Embryonic facial prominence (tissue), 1 donor: ENCODE results near the gene S100A7.
"Not testable (repeated sequence)": the region's sequence is repeated elsewhere in the genome, so short reads cannot be mapped to it uniquely, and the experiment has no call there.

Experiments used
- DNase-seq: peaks from one replicate; pipeline ENCODE4 v3.0.0-alpha.2; 2016; ENCODE audit errors: extremely low spot score

Gene S100A7

DNA sequence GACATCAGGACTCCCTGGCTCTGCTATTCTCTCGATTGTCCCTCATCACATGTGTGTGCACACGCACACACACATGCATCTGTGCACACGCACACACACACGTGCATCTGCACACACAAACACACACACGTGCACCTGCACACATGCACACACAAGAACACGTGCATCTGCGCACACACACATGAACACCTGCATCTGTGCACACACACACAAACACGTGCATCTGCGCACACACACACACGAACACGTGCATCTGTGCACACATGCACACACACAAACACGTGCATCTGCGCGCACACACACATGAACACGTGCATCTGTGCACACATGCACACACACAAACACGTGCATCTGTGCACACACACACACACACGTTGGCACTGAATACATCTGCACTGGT is 29.4 kb downstream of the S100A7 start:
- DNase-seq, result no peak

GRCh38 chr1:153430561-153430960 is 29.9 kb downstream of the S100A7 start:
- DNase-seq, result no peak

DNA sequence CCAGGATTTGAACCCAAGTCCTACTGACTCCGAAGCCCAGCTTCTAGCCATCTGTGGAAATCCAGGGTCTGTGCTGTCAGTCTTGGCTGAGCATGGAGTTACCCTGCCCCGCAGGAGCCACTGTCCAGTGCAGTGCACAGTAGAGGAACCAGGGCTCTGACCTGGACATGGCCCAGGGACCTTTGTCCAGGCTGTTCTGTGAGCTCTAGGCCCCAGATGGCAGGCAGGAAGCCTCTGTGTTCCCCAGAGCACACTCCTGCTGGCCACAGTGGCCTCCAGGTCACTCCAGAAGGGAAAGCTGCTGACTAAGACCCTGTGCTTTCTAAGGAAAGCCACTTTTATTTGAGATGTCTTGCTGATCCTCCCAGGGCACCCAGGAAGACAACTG is 30.3 kb downstream of the S100A7 start:
- no peak for DNase-seq

- no peak for DNase-seq
These were observed 30.9 kb downstream of the S100A7 start for GRCh38 chr1:153429266-153430165.

DNA sequence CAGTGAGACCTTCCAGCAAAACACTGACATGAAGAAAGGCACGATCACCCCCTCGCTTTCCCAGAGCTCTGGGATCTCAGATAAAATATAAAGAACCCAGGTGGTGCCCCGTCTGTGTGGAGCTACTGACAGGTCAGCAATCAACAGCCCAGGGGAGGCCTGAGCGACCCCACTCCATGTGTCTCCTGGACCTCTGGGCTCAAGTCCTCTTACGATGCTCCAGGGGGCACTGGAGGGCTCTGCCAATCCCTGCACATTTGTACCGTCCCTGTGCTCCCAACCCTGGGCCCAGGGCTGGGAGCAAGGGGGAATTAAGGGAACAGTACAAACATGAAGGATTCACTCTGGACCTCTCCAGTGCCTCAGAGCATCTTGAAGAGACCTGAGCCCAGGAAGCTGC is 31.7 kb downstream of the S100A7 start:
- DNase-seq, result no peak

DNA sequence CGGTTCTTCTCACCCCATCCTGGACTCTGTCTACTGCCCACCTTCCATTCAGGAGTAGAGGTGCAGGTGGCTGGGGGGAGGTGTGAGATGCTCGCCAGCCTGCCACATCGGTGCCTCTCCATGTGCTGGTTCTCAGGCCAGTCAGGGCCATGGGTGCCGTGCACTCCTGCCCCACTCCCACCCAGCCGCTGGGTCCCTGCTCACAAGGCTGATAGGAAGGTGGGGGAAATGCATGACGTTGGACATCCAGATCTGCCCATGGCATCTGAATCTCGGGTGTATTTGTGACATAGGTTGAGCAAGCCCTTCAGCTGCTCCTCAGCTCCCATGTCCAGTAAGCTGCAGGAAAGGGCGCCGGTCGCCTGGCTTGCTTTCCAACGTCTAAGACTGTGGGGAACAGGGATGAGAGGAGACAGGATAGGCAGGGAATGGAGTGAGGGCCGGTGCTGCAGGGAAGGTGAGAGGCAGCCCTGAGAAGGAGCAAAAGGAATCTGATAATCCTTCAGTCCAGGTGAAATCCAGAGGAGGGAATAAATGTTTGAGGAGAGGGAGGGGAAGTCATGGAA is 32.3 kb downstream of the S100A7 start:
- no peak for DNase-seq

- DNase-seq, result no peak
These were observed 33.6 kb downstream of the S100A7 start for GRCh38 chr1:153426809-153427208.

DNA sequence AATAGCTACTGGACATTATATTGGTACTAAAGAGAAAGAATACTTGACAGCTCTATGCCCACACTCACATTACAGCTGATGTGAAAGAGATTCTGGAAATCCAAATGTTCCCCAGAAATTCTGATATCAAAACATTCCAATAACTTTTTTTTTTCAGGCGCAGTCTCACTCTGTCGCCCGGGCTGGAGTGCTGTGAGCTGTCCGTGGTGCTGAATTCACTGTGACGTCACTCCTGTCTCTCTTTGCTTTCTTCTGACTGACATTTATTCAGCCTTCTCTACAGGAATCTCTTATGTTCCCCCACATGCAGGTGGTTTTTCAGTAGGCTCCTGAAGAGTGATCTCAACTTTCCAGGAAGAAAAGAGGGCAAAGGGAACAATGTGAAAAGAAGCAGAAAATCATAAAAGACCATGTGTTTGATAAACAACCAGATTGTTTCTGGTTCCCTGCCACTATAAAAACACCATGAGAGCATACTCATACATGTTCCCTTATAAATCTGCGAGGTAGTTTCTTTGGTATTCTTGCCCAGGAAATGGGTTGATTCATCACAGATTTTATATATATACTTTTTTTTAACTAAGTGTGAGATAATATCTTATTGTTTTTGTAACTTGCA is 37.9 kb downstream of the S100A7 start:
- DNase-seq, result peak; percentile 65

DNA sequence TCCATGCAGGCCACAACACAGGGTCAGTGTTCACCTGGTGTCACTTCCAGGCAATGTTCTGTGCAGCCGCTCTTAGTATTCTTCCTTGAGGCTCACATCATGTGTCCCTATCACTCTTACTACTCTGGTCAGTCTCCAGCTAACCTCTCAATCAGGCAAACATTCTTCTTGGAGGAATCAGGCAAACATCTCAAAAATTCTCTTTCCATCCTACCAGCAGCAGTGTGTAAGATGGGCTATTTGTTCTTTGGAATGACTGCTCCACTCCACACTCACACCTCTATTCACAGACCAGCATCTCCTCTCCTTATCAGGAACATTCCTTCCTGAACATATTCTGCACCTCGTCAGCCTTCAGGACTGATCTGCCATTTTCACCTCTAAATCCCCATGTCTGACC is 40.1 kb downstream of the S100A7 start:
- DNase-seq, result no peak

DNA sequence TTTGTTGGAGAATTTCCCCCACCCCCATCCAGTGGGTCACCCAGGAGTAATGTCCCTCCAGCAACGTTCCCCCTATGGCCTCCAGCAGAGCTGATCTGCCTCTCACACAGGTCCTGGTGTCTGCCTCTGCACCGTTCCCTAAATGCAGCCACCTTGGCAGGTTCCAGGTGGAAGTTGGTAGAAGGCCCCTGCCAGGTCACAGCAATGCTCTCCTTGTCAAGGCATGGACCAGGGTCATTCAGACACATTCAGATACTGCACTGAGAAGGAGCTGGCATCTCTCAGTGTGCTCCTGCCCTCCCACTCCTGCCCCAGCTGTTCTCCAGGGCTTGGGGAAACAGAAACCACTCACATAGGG is 41.0 kb downstream of the S100A7 start:
- DNase-seq, result not testable (repeated sequence)

DNA sequence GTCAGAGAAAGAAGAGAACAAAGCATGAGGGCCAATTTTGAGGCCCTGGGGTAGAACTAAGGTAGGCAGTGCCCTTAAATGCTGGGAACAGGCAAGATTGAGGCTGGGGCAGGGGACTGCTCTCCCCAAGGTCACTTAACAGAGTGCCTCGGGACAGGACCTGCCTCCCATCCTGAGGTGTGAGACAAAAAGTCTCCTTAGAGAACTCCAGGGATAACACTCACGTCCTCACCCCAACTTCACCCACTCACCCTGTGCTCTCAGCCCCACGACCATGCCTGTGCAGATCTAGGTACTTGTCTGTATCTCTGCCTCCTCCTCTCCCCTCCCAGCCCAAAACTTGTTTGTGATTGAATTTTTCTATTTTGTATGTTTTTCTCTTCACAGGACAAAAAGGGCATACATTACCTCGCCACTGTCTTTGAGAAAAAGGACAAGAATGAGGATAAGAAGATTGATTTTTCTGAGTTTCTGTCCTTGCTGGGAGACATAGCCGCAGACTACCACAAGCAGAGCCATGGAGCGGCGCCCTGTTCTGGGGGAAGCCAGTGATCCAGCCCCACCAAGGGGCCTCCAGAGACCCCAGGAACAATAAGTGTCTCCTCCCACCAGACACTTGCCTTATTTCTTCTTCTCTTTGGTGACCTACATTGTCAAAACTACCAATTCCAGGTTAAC is 41.6 kb downstream of the S100A7 start:
- DNase-seq, result not testable (repeated sequence)

DNA sequence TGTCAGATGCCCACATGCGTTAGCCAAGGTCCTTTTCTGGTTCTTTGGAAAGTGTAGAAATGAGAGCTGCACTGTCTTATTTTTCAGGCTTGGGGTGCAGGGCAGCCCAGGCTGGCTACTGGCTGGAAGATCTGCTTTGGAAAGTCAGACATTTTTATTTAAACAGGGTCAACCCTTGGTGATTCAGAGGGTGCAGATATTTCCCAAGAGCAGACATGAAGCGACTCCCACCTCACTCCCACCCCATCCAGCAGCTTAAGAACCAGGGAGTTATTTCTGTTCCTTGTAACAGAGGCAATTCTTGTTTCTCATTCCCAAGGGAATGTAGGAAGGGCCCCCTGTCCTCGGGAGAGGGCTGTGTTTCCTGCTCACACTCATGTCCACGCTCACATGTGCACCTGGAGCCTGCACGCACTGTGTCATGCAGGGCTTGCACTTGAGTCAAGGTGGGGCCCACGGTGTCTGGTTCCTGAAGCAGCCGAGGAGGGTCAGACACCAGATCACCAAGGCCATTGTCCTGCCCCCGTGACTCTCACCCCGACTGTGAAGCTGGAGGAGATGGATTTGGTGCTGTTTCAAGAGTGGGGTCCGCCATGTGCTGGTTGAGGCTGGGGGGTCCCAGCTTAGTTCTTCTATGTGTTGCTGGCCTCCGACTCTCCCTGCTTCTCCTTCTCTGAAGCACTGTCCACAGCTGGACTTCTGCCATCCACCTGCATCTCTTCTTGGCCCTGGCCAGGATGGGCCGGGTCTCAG is 43.1 kb downstream of the S100A7 start:
- DNase-seq, result no peak

DNA sequence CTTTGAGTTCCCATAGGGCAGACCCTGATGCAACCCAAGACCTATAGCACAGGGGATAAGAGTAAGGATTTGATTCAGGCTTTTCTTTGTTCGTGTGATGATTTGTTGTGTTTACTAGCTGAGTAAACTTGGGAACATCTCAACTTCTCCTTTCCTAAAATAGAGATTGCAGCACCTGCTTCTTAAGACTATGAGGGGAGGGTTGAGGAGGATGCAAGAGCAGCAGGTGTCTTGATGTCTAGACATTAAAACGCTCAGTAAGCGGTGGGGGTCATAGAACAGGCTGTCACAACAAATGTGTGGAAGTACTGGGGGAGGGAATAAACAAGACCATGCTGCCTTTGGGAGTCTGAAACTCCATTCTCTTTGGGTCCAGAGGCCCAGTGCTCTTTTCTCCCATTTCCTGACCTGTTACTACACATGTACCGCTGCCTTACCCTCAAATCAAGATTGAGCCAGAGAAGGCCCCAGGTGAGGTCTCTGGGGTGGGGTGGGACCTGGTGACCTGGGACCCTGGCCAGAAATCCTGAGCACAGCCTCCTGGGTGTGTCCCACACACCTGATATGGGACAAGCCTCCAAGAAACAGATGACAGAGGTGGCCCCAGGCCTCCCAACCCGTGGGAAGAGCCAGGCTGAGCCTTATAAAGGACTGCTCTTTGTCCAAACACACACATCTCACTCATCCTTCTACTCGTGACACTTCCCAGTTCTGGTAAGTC is 44.4 kb downstream of the S100A7 start, which contains the start of gene S100A7A:
Gene S100A7A (plus strand): TSS at position 671 of the 721 bp plus-strand sequence. CDS start 1,563 bp downstream, outside the sequence.
- no peak for DNase-seq

- not testable (repeated sequence) for DNase-seq
These were observed 46.5 kb downstream of the S100A7 start for GRCh38 chr1:153413961-153414360.
